Endothelial cell of umbilical vein (primary cell): Measurements from ENCODE around the gene AFG1L. TPM values are rescaled to one million over a fixed set of nuclear protein-coding genes. Genes with fewer than 3 reads are reported as not detected.

ENCODE experiments used
- BruUV-seq: library from RNA; stranded (reverse); fragments of 400-500 nt; replicated peaks from 2 replicates; lab custom pipeline; 2021; lab: Mats Ljungman, UMichigan
- CTCF ChIA-PET: fragments of 300-600, 350-600 bp; sonication (Branson Sonifier 250); formaldehyde crosslinking; loops from one replicate; lab custom pipeline; 2021; ENCODE audit warnings: antibody characterized with exemption, inconsistent platforms; lab: Charles Lee
- POLR2A ChIA-PET: fragments of 300-600, 350-600 bp; sonication (Branson Sonifier 250); formaldehyde crosslinking; loops from one replicate; lab custom pipeline; 2021; ENCODE audit warnings: antibody characterized with exemption, inconsistent platforms; lab: Charles Lee
- DNase-seq: peaks from one replicate; pipeline ENCODE4 v3.0.0-alpha.2; 2011; ENCODE audit warnings: low read depth, low spot score
- FAIRE-seq: peaks from 2 replicates; lab custom pipeline; 2011; peaks lifted over from hg19 to GRCh38; lab: Jason Lieb, UNC
- H2AFZ ChIP-seq: 2 replicates; pipeline ENCODE4 v1.6.0; 2012; ENCODE audit warnings: low read depth, low read length, control low read depth, inconsistent platforms
- H3K27ac ChIP-seq: 2 replicates; pipeline ENCODE4 v1.5.1; 2011; ENCODE audit warnings: low read depth, mild to moderate bottlenecking, control low read depth, low read length, moderate library complexity; ENCODE audit not compliant: insufficient read depth
- H3K27me3 ChIP-seq, 2 experiments: 2 replicates each; pipeline versions ENCODE4 v1.6.0 to v1.6.1; 2011; ENCODE audit warnings: low read length in 2 of 2, mixed read lengths in 1 of 2; ENCODE audit not compliant: control insufficient read depth in 2 of 2, insufficient read depth in 2 of 2
- H3K36me3 ChIP-seq, 2 experiments: 2 replicates in 1 of 2; 3 replicates in 1 of 2; pipeline ENCODE4 v1.5.1; 2011; ENCODE audit warnings: low read length in 2 of 2, mild to moderate bottlenecking in 1 of 2, moderate library complexity in 1 of 2; ENCODE audit not compliant: control insufficient read depth in 2 of 2, insufficient read depth in 2 of 2; ENCODE audit errors: extremely low read depth in 1 of 2
- H3K4me1 ChIP-seq: 3 replicates; pipeline ENCODE4 v1.5.1; 2011; ENCODE audit warnings: mild to moderate bottlenecking, low read length; ENCODE audit not compliant: control insufficient read depth, insufficient read depth; ENCODE audit errors: extremely low read depth
- H3K4me2 ChIP-seq: 2 replicates; pipeline ENCODE4 v1.6.1; 2011; ENCODE audit warnings: low read length, control low read depth, mixed read lengths; ENCODE audit not compliant: insufficient read depth
- H3K4me3 ChIP-seq, 3 experiments: fragments of 200-600 bp in 1 of 3; sonication (generic), shearing (Covaris generic) in 1 of 3; replicated peaks in 1 of 3; 2 replicates each; pipeline ENCODE4 v1.5.1; 2011 to 2016; ENCODE audit warnings: control low read depth in 3 of 3, low read length in 3 of 3, mild to moderate bottlenecking in 2 of 3, inconsistent platforms in 1 of 3, low read depth in 1 of 3, moderate library complexity in 1 of 3; ENCODE audit not compliant: insufficient read depth in 1 of 3
- H3K79me2 ChIP-seq: 2 replicates; pipeline ENCODE4 v1.6.0; 2012; ENCODE audit warnings: low read length, inconsistent platforms; ENCODE audit not compliant: control insufficient read depth, insufficient read depth
- H3K9ac ChIP-seq: replicated peaks from 2 replicates; pipeline ENCODE3; 2011; ENCODE audit warnings: low read length, control low read depth; ENCODE audit not compliant: insufficient read depth; ENCODE audit errors: extremely low read depth
- H3K9me1 ChIP-seq: replicated peaks from 3 replicates; pipeline ENCODE4 v1.6.0; 2011; ENCODE audit warnings: mild to moderate bottlenecking, low read length; ENCODE audit not compliant: control insufficient read depth, insufficient read depth; ENCODE audit errors: extremely low read depth
- H3K9me3 ChIP-seq: replicated peaks from 2 replicates; pipeline ENCODE4 v1.5.1; 2012; ENCODE audit warnings: low read length, inconsistent platforms; ENCODE audit not compliant: control insufficient read depth, insufficient read depth
- H4K20me1 ChIP-seq: replicated peaks from 2 replicates; pipeline ENCODE3; 2011; ENCODE audit warnings: mild to moderate bottlenecking, low read length; ENCODE audit not compliant: control insufficient read depth, insufficient read depth; ENCODE audit errors: extremely low read depth
- CTCF ChIP-seq, 2 donors: IDR thresholded peaks; 1 replicate in 1 of 2; 2 replicates in 1 of 2; pipeline ENCODE4 v1.5.1; 2011; ENCODE audit warnings: low read length in 2 of 2, mild to moderate bottlenecking in 2 of 2, moderate library complexity in 2 of 2, control low read depth in 1 of 2, inconsistent platforms in 1 of 2, low read depth in 1 of 2; ENCODE audit not compliant: insufficient read depth in 1 of 2; ENCODE audit errors: extremely low read depth in 1 of 2
- EZH2 ChIP-seq: IDR thresholded peaks from 2 replicates; pipeline ENCODE4 v1.6.1; 2012; ENCODE audit warnings: borderline replicate concordance, low read depth, mild to moderate bottlenecking, moderate library complexity, low read length, inconsistent platforms; ENCODE audit not compliant: severe bottlenecking
- FOS ChIP-seq: IDR thresholded peaks from 2 replicates; pipeline ENCODE4 v1.6.1; 2011; ENCODE audit warnings: mild to moderate bottlenecking, low read length, moderate library complexity, borderline replicate concordance; ENCODE audit not compliant: insufficient read depth
- GATA2 ChIP-seq: IDR thresholded peaks from 2 replicates; pipeline ENCODE4 v1.7.0; 2011; ENCODE audit warnings: low read depth, mild to moderate bottlenecking, moderate library complexity, mixed read lengths, low read length; ENCODE audit not compliant: insufficient read length, insufficient read depth
- JUN ChIP-seq: IDR thresholded peaks from 2 replicates; pipeline ENCODE4 v1.6.1; 2011; ENCODE audit warnings: borderline replicate concordance, low read depth; ENCODE audit not compliant: insufficient read length, insufficient read depth
- MAX ChIP-seq: IDR thresholded peaks from 2 replicates; pipeline ENCODE4 v1.6.1; 2011; ENCODE audit not compliant: insufficient read depth, insufficient read length
- MYC ChIP-seq: IDR thresholded peaks from one replicate; pipeline ENCODE4 v1.6.1; 2011; ENCODE audit warnings: mild to moderate bottlenecking, low read depth, low read length
- POLR2A ChIP-seq: IDR thresholded peaks from 2 replicates; pipeline ENCODE4 v1.6.1; 2012; ENCODE audit warnings: low read depth, mild to moderate bottlenecking, control low read depth, low read length
- POLR2AphosphoS5 ChIP-seq: IDR thresholded peaks from 2 replicates; pipeline ENCODE4 v1.6.1; 2012; ENCODE audit warnings: low read depth, mild to moderate bottlenecking, control low read depth, low read length, moderate library complexity; ENCODE audit not compliant: insufficient read depth
- dilution Hi-C: fragments of 300-500 bp; cut with MboI; formaldehyde crosslinking; loops from one replicate; pipeline ENCODE4 v1.15.0; 2019; ENCODE audit warnings: low sequenced_read_pairs; ENCODE audit not compliant: extremely low pct_ligation_motif_present
- intact Hi-C: fragments of 100-400 bp; cut with micrococcal nuclease; formaldehyde crosslinking; loops from one replicate; pipeline ENCODE4 v1.10.0; 2022
- polyA plus RNA-seq, 4 experiments: library from polyadenylated mRNA; depleted of rRNA in 3 of 4; stranded (reverse) in 3 of 4; unstranded in 1 of 4; fragments of >200 nt; gene quantifications; 2 replicates each; pipeline versions ENCODE4 v1.2.1 to v1.2.3, GENCODE V29; 2011 to 2012; ENCODE audit warnings: missing spikeins in 1 of 4
- total RNA-seq: library from RNA; stranded (reverse); gene quantifications from 2 replicates; pipeline ENCODE4 v1.2.3, GENCODE V29; 2021

AFG1L gene
- total and polyA plus RNA-seq, 2 donors (not counting 3 experiments of a cell fraction or from before 2014, with no cell fraction given), result 1.0 to 6.2 TPM

DNA sequence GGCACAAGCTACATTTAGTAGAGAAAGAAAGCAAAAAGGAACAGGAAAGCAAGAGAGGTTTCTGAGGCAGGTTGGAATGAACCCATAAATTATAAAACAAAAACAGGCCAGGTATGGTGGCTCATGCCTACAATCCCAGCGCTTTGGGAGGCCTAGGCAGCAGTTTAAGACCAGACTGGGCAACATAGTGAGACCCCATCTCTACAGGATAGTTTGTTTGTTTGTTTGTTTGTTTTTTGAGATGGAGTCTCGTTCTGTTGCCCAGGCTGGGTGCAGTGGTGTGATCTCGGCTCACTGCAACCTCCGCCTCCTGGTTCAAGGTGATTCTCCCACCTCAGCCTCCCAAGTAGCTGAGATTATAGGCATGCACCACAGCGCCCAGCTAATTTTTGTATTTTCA is 49.0 kb downstream of the AFG1L start:
- Histone ChIP-seq H2AFZ (no peak overlapping the region), H3K27me3 (no peaks in the 10 kb centered on the region), H3K36me3 (no peaks in the 10 kb centered on the region), H3K27ac (no peak overlapping the region), H3K4me2 (no peak overlapping the region), H3K9me3 (no peaks in the 10 kb centered on the region), H3K79me2 (no peaks in the 10 kb centered on the region), H3K9me1 (no peaks in the 10 kb centered on the region), H3K4me1 (no peaks in the 10 kb centered on the region), H4K20me1 (no peaks in the 10 kb centered on the region), H3K9ac (no peak overlapping the region), H3K4me3 (no peak overlapping the region)
- BruUV-seq, result no TSS peak
- ChIA-PET POLR2A (no interaction called here), CTCF (interaction anchor here (0.6 to 0.9 kb wide), 3 partner anchors 28 to 148 kb away, joined by 3 read pairs; no protein-coding TSS in a partner anchor)
- DNase-seq (no peak), FAIRE-seq (no peak)
- dilution Hi-C loops (no loop called here), intact Hi-C loops (no loop called here)
- no peak for TF ChIP-seq FOS
- no peak for TF ChIP-seq CTCF (IDR thresholded peaks at IDR 0.05; ENCODE audit: extremely low read depth in 1 of 2, insufficient read depth in 1 of 2, low read depth in 1 of 2, low read length in 2 of 2)
- no peak for TF ChIP-seq GATA2
- TF ChIP-seq JUN, result no peak
- TF ChIP-seq EZH2, result no peak
- no peak for TF ChIP-seq POLR2AphosphoS5
- TF ChIP-seq POLR2A, result no peak
- TF ChIP-seq MYC, result no peak
- no peak for TF ChIP-seq MAX
